HepG2 (cell line): ENCODE measurements around the gene PTCRA. TPM values are rescaled to one million over a fixed set of nuclear protein-coding genes. Genes with fewer than 3 reads are reported as not detected.

Source experiments
- ATF7-NPFF ChIP-seq: sonication (generic); formaldehyde crosslinking; IDR thresholded peaks from 2 replicates; pipeline ENCODE4 v1.8.1; 2023; ENCODE audit warnings: mild to moderate bottlenecking, low read depth, missing genetic modification reagents, moderate library complexity
- CHD4 ChIP-seq: fragments of 200-600 bp; sonication (generic); IDR thresholded peaks from 2 replicates; pipeline ENCODE4 v1.7.0; 2017; ENCODE audit warnings: mild to moderate bottlenecking, low read length, borderline replicate concordance
- FOXA1 ChIP-seq, 2 experiments: fragments of 450-650 bp in 1 of 2; sonication (generic) in 1 of 2; formaldehyde crosslinking in 1 of 2; IDR thresholded peaks; 2 replicates each; pipeline versions ENCODE4 v1.4.0 to v1.6.1; 2016 to 2020; ENCODE audit warnings: missing genetic modification reagents in 1 of 2
- ISX ChIP-seq: sonication (generic); formaldehyde crosslinking; conservative IDR thresholded peaks from 2 replicates; pipeline ENCODE4 v1.5.0; 2020; ENCODE audit warnings: missing genetic modification reagents
- ZNF205 ChIP-seq: IDR thresholded peaks from 2 replicates; pipeline ENCODE4 v1.6.1; 2018; ENCODE audit warnings: missing biosample characterization, missing genetic modification reagents
- ZNF660 ChIP-seq: sonication (generic); formaldehyde crosslinking; IDR thresholded peaks from 2 replicates; pipeline ENCODE4 v1.5.1; 2020; ENCODE audit warnings: mild to moderate bottlenecking, low read depth, missing genetic modification reagents, borderline replicate concordance
- polyA plus RNA-seq, 8 experiments: library from polyadenylated mRNA; depleted of rRNA in 3 of 8; stranded (reverse) in 7 of 8; unstranded in 1 of 8; fragments of >200 nt; fragmentation: Illumina TruSeq in 4 of 8; extraction: Trizol in 4 of 8; gene quantifications; 2 replicates each; pipeline versions ENCODE4 v1.2.1 to v1.2.3, GENCODE V29; 2011 to 2016; ENCODE audit warnings: low read depth in 4 of 8, missing spikeins in 1 of 8, mixed read lengths in 1 of 8; ENCODE audit not compliant: insufficient read depth in 1 of 8
- total RNA-seq, 5 experiments: library from RNA; depleted of rRNA; stranded (reverse); fragments of >200 nt; fragmentation: Illumina TruSeq; extraction: Trizol; gene quantifications; 2 replicates each; pipeline ENCODE4 v1.2.3, GENCODE V29; 2016; ENCODE audit warnings: low read depth in 1 of 5
- TF ChIP-seq, protein P1 (sequence below): sonication (generic); formaldehyde crosslinking; IDR thresholded peaks from 2 replicates; pipeline ENCODE4 v1.4.0; 2020; ENCODE audit warnings: missing genetic modification reagents
- TF ChIP-seq, protein P2 (sequence below): IDR thresholded peaks from 2 replicates; pipeline ENCODE4 v1.6.1; 2016; ENCODE audit warnings: missing compliant biosample characterization, missing genetic modification reagents, borderline replicate concordance
- TF ChIP-seq, protein P3 (sequence below), 2 experiments: sonication (generic) in 1 of 2; formaldehyde crosslinking in 1 of 2; IDR thresholded peaks; 2 replicates each; pipeline versions ENCODE4 v1.5.1 to v1.6.1; 2011 to 2020; ENCODE audit warnings: borderline replicate concordance in 1 of 2, low read depth in 1 of 2, low read length in 1 of 2, mild to moderate bottlenecking in 1 of 2, missing genetic modification reagents in 1 of 2, moderate library complexity in 1 of 2
- TF ChIP-seq, protein P4 (sequence below): sonication (generic); formaldehyde crosslinking; IDR thresholded peaks from 2 replicates; pipeline ENCODE4 v1.4.0; 2020; ENCODE audit warnings: missing genetic modification reagents, borderline replicate concordance
- TF ChIP-seq, protein P5 (sequence below): sonication (generic); formaldehyde crosslinking; IDR thresholded peaks from 2 replicates; pipeline ENCODE4 v1.4.0; 2020; ENCODE audit warnings: missing genetic modification reagents, low read depth, mild to moderate bottlenecking, borderline replicate concordance

PTCRA gene
- total and polyA plus RNA-seq, 2 of the 13 experiments (the other 11 are each of a cell fraction or from before 2014, with no cell fraction given) = not detected

DNA sequence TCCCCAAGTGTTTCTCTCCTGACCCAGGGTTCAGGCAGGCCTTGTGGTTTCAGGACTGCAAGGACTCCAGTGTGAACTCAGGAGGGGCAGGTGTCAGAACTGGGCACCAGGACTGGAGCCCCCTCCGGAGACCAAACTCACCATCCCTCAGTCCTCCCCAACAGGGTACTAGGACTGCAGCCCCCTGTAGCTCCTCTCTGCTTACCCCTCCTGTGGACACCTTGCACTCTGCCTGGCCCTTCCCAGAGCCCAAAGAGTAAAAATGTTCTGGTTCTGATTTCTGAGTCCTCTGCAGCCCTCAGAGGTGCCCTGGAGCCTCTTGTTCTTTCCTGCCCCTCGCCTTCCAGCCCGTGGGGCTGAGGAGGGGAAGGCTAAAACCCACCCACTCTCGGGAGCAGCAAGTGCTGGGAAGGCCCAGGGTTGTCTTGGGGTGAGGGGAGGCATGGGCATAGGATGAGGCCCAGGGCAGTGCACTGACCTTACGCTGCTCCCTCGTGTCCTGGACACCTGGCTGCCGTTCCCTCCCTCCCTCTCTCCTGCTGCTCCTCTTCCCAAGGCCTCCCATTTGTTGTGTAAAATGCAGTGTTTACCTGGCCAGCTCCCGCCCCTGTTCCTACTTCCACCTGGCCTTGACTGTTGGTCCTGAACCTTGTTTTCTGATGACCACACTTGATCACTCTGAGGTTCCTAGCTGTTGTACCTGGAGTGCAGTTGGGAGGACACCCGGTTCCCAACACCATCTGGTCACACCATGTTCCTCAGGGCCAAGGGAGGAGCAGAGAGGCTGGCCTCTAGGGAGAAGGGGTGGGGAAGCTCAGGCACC is 23.3 kb downstream of the PTCRA start (continued):
- TF ChIP-seq ATF7-NPFF (CRISPR knock-in tag) (no peak; the same call in 1 of the 2 replicates), FOXA1 (IDR thresholded peaks at IDR 0.05) (no peak), FOXA1 (CRISPR knock-in tag; IDR thresholded peaks at IDR 0.05) (peak; percentile 94), ZNF205 (CRISPR knock-in tag) (peak; percentile 87; the same call in 1 of the 2 replicates), ISX (CRISPR knock-in tag) (no peak), ZNF660 (CRISPR knock-in tag) (no peak), CHD4 (peak; percentile 30; the same call in 1 of the 2 replicates)
- TF ChIP-seq, protein P1, sequence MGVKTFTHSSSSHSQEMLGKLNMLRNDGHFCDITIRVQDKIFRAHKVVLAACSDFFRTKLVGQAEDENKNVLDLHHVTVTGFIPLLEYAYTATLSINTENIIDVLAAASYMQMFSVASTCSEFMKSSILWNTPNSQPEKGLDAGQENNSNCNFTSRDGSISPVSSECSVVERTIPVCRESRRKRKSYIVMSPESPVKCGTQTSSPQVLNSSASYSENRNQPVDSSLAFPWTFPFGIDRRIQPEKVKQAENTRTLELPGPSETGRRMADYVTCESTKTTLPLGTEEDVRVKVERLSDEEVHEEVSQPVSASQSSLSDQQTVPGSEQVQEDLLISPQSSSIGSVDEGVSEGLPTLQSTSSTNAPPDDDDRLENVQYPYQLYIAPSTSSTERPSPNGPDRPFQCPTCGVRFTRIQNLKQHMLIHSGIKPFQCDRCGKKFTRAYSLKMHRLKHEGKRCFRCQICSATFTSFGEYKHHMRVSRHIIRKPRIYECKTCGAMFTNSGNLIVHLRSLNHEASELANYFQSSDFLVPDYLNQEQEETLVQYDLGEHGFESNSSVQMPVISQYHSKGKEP = no peak
- TF ChIP-seq, protein P2, sequence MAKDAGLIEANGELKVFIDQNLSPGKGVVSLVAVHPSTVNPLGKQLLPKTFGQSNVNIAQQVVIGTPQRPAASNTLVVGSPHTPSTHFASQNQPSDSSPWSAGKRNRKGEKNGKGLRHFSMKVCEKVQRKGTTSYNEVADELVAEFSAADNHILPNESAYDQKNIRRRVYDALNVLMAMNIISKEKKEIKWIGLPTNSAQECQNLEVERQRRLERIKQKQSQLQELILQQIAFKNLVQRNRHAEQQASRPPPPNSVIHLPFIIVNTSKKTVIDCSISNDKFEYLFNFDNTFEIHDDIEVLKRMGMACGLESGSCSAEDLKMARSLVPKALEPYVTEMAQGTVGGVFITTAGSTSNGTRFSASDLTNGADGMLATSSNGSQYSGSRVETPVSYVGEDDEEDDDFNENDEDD (CRISPR knock-in tag) = peak; percentile 89; the same call in 1 of the 2 replicates
- TF ChIP-seq, protein P3, sequence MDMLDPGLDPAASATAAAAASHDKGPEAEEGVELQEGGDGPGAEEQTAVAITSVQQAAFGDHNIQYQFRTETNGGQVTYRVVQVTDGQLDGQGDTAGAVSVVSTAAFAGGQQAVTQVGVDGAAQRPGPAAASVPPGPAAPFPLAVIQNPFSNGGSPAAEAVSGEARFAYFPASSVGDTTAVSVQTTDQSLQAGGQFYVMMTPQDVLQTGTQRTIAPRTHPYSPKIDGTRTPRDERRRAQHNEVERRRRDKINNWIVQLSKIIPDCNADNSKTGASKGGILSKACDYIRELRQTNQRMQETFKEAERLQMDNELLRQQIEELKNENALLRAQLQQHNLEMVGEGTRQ (IDR thresholded peaks at IDR 0.05; ENCODE audit: low read depth, low read length) = no peak
- TF ChIP-seq, protein P3 (CRISPR knock-in tag; IDR thresholded peaks at IDR 0.05; ENCODE audit: borderline replicate concordance) = no peak
- TF ChIP-seq, protein P4, sequence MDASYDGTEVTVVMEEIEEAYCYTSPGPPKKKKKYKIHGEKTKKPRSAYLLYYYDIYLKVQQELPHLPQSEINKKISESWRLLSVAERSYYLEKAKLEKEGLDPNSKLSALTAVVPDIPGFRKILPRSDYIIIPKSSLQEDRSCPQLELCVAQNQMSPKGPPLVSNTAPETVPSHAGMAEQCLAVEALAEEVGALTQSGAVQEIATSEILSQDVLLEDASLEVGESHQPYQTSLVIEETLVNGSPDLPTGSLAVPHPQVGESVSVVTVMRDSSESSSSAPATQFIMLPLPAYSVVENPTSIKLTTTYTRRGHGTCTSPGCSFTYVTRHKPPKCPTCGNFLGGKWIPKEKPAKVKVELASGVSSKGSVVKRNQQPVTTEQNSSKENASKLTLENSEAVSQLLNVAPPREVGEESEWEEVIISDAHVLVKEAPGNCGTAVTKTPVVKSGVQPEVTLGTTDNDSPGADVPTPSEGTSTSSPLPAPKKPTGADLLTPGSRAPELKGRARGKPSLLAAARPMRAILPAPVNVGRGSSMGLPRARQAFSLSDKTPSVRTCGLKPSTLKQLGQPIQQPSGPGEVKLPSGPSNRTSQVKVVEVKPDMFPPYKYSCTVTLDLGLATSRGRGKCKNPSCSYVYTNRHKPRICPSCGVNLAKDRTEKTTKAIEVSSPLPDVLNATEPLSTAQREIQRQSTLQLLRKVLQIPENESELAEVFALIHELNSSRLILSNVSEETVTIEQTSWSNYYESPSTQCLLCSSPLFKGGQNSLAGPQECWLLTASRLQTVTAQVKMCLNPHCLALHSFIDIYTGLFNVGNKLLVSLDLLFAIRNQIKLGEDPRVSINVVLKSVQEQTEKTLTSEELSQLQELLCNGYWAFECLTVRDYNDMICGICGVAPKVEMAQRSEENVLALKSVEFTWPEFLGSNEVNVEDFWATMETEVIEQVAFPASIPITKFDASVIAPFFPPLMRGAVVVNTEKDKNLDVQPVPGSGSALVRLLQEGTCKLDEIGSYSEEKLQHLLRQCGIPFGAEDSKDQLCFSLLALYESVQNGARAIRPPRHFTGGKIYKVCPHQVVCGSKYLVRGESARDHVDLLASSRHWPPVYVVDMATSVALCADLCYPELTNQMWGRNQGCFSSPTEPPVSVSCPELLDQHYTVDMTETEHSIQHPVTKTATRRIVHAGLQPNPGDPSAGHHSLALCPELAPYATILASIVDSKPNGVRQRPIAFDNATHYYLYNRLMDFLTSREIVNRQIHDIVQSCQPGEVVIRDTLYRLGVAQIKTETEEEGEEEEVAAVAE (CRISPR knock-in tag) = peak; percentile 89; the same call in 1 of the 2 replicates
- TF ChIP-seq, protein P5, sequence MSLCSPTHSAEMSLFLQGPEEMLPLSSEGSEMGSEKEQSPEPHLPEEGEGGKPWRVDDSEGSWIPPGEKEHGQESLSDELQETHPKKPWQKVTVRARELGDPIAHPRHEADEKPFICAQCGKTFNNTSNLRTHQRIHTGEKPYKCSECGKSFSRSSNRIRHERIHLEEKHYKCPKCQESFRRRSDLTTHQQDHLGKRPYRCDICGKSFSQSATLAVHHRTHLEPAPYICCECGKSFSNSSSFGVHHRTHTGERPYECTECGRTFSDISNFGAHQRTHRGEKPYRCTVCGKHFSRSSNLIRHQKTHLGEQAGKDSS = peak; percentile 85; the same call in 1 of the 2 replicates
